K562 (cell line): ENCODE measurements around the gene DAPK1. TPM values are rescaled to one million over a fixed set of nuclear protein-coding genes. Genes with fewer than 3 reads are reported as not detected.

Experiments used
- ATAC-seq: fragments of 200-7000 bp; cut with Tn5 transposase; 3 replicates; pipeline ENCODE4 v1.9.1; 2020; ENCODE audit warnings: moderate library complexity
- BruUV-seq: library from RNA; stranded (reverse); fragments of 400-500 nt; replicated peaks from 2 replicates; lab custom pipeline; 2021; lab: Mats Ljungman, UMichigan
- CTCF ChIA-PET: fragments of 300-600 bp; formaldehyde crosslinking; extraction: SDS; loops from one replicate; lab custom pipeline; 2021; ENCODE audit warnings: low intra/inter-chr PET ratio; lab: Yijun Ruan, JAX
- POLR2A ChIA-PET: fragments of 300-600, 350-650 bp; sonication (Branson Sonifier 250); formaldehyde crosslinking; extraction: SDS; loops from one replicate; lab custom pipeline; 2021; ENCODE audit warnings: antibody characterized with exemption, inconsistent platforms; lab: Yijun Ruan, JAX
- DNase-seq, 4 experiments: peaks; one replicate each; pipeline versions ENCODE4 v3.0.0 to v3.0.0-alpha.2; 2011 to 2018; ENCODE audit warnings: low spot score in 3 of 4, mixed read lengths in 3 of 4; ENCODE audit errors: extremely low read depth in 1 of 4
- FAIRE-seq: peaks from 2 replicates; lab custom pipeline; 2011; peaks lifted over from hg19 to GRCh38; lab: Jason Lieb, UNC
- H2AFZ ChIP-seq: 2 replicates; pipeline ENCODE4 v1.6.0; 2011; ENCODE audit warnings: low read depth, low read length, control low read depth, inconsistent platforms
- H3K27ac ChIP-seq: fragments of 200-600 bp; 3 replicates; pipeline ENCODE4 v1.8.0; 2011; ENCODE audit warnings: low read depth, mild to moderate bottlenecking, control low read depth, inconsistent platforms, low read length, moderate library complexity, mixed read lengths; ENCODE audit errors: extremely low read depth
- H3K27me3 ChIP-seq, 2 experiments: fragments of 300-600 bp in 1 of 2; 2 replicates in 1 of 2; 3 replicates in 1 of 2; pipeline versions ENCODE4 v1.6.0 to v1.8.0; 2011; ENCODE audit warnings: inconsistent platforms in 2 of 2, low read length in 2 of 2, mild to moderate bottlenecking in 1 of 2, mixed read lengths in 1 of 2, moderate library complexity in 1 of 2; ENCODE audit not compliant: control insufficient read depth in 2 of 2, insufficient read depth in 2 of 2
- H3K36me3 ChIP-seq: fragments of 300-600 bp; 3 replicates; pipeline ENCODE4 v1.8.0; 2011; ENCODE audit warnings: mild to moderate bottlenecking, low read length, inconsistent platforms; ENCODE audit not compliant: control insufficient read depth, insufficient read depth
- H3K4me1 ChIP-seq, 2 experiments: fragments of 200-600 bp in 1 of 2; replicated peaks in 1 of 2; 2 replicates in 1 of 2; 3 replicates in 1 of 2; pipeline versions ENCODE4 v1.5.1 to v1.8.0; 2011; ENCODE audit warnings: inconsistent platforms in 2 of 2, low read length in 2 of 2, mild to moderate bottlenecking in 1 of 2, mixed read lengths in 1 of 2, moderate library complexity in 1 of 2; ENCODE audit not compliant: control insufficient read depth in 2 of 2, insufficient read depth in 2 of 2
- H3K4me2 ChIP-seq: 2 replicates; pipeline ENCODE4 v1.6.1; 2011; ENCODE audit warnings: low read length, control low read depth, inconsistent platforms, mixed read lengths; ENCODE audit not compliant: insufficient read depth
- H3K4me3 ChIP-seq: fragments of 200-600 bp; sonication (generic), shearing (Covaris generic); 2 replicates; pipeline ENCODE4 v1.5.1; 2016; ENCODE audit warnings: control low read depth, inconsistent platforms
- H3K79me2 ChIP-seq: fragments of 200-600 bp; 3 replicates; pipeline ENCODE4 v1.8.0; 2011; ENCODE audit warnings: low read length, inconsistent platforms; ENCODE audit not compliant: control insufficient read depth, insufficient read depth
- H3K9ac ChIP-seq, 2 experiments: 2 replicates each; pipeline versions ENCODE4 v1.6.0 to v1.6.1; 2011; ENCODE audit warnings: low read depth in 2 of 2, low read length in 2 of 2, control low read depth in 1 of 2, inconsistent platforms in 1 of 2, mild to moderate bottlenecking in 1 of 2, mixed read lengths in 1 of 2; ENCODE audit not compliant: insufficient read depth in 1 of 2
- H3K9me1 ChIP-seq: one replicate; pipeline ENCODE4 v1.6.0; 2011; ENCODE audit warnings: inconsistent platforms, mild to moderate bottlenecking, low read length, moderate library complexity; ENCODE audit not compliant: control insufficient read depth, insufficient read depth
- H3K9me3 ChIP-seq: replicated peaks from 2 replicates; pipeline ENCODE4 v1.5.1; 2011; ENCODE audit warnings: low read depth, low read length, inconsistent platforms; ENCODE audit not compliant: control insufficient read depth, insufficient read depth
- H4K20me1 ChIP-seq: replicated peaks from 2 replicates; pipeline ENCODE4 v1.6.1; 2011; ENCODE audit warnings: low read length, inconsistent platforms, mixed read lengths; ENCODE audit not compliant: control insufficient read depth, insufficient read depth
- BACH1 ChIP-seq: fragments of 200-800 bp; sonication (Bioruptor generic); IDR thresholded peaks from 2 replicates; pipeline ENCODE4 v1.6.1; 2016; ENCODE audit warnings: missing genetic modification characterization, missing compliant biosample characterization
- DMBX1 ChIP-seq: fragments of 250-450 bp; sonication (Bioruptor Pico); IDR thresholded peaks from 2 replicates; pipeline ENCODE4 v1.8.0; 2022; ENCODE audit warnings: inconsistent platforms, mild to moderate bottlenecking, moderate library complexity, borderline replicate concordance
- EP400 ChIP-seq: fragments of 450-650 bp; IDR thresholded peaks from 2 replicates; pipeline ENCODE4 v1.6.1; 2017; ENCODE audit warnings: antibody characterized with exemption, mild to moderate bottlenecking, moderate library complexity
- ZNF311 ChIP-seq: fragments of 250-450 bp; sonication (Bioruptor Pico); IDR thresholded peaks from 2 replicates; pipeline ENCODE4 v1.4.0; 2020; ENCODE audit warnings: mild to moderate bottlenecking, moderate library complexity
- ZNF436 ChIP-seq: fragments of 250-450, 450-650 bp; sonication (Bioruptor Pico); formaldehyde crosslinking; IDR thresholded peaks from 2 replicates; pipeline ENCODE4 v1.7.0; 2020; ENCODE audit warnings: mild to moderate bottlenecking
- WGBS: fragments of 100-300 bp; shearing (Covaris generic); methylation state at CpG from one replicate; pipeline ENCODE4 v1.1.6; 2016; ENCODE audit warnings: low coverage, mixed read lengths; ENCODE audit not compliant: insufficient coverage; ENCODE audit errors: missing lambda C conversion rate; 5-methylcytosine and 5-hydroxymethylcytosine counted together
- in situ Hi-C: fragments of 300-500 bp; cut with MboI; formaldehyde crosslinking; loops from 4 replicates; pipeline ENCODE4 v1.15.0; 2018; ENCODE audit warnings: inconsistent platforms, mixed read lengths
- intact Hi-C: fragments of 100-400 bp; cut with micrococcal nuclease; formaldehyde crosslinking; loops from 2 replicates; pipeline ENCODE4 v1.14.2; 2022
- polyA plus RNA-seq, 8 experiments: library from polyadenylated mRNA; depleted of rRNA in 4 of 8; stranded (reverse) in 5 of 8; unstranded in 3 of 8; fragments of >200 nt; fragmentation: Nextera tagmentation in 2 of 8; fragmentation: Illumina TruSeq in 1 of 8; extraction: Ambion mirVana in 2 of 8; extraction: Trizol in 1 of 8; gene quantifications; 2 replicates each; pipeline versions ENCODE4 v1.2.1 to v1.2.3, GENCODE V29; 2011 to 2014; ENCODE audit warnings: inconsistent platforms in 1 of 8, missing spikeins in 1 of 8
- total RNA-seq, 7 experiments: library from RNA; depleted of rRNA in 6 of 7; stranded (reverse); fragments of >200 nt in 6 of 7; fragmentation: Illumina TruSeq in 2 of 7; extraction: Trizol in 2 of 7; gene quantifications; 2 replicates each; pipeline versions ENCODE4 v1.2.1 to v1.2.3, GENCODE V29; 2011 to 2021; ENCODE audit warnings: low replicate concordance in 1 of 7

DAPK1 gene
- total and polyA plus RNA-seq, 9 of the 15 experiments (the other 6 are each of a cell fraction or from before 2014, with no cell fraction given), result 1.7 to 26.4 (median 15.8) TPM

DNA sequence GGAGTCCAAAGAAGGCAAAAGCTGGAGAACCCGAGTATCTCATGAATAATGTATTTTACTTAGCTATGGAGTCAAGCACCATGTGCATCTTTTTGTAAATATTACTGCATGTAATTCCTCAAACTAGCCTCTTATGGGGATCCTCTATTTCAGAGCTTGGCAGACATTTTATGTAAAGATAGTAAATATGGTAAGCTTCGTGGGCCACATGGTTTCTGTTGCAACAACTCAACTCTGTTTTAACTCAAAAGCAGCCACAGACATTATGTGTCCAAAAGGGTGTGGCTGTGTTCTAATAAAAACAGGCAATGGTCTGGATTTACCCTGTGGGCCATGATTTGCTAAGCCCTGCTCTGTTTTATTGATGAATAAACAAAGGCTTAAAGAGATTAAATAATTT lies 17.3 kb downstream of the DAPK1 start:
- TF ChIP-seq ZNF311 (CRISPR knock-in tag) (peak; percentile 20; the same call in 1 of the 2 replicates), ZNF436 (CRISPR knock-in tag) (no peak), BACH1 (tag) (peak; percentile 35), EP400 (0 out of 2 replicates have a peak, but pooled peaks have one; percentile 14), DMBX1 (0 out of 2 replicates have a peak, but pooled peaks have one; percentile 18)
- Histone ChIP-seq H3K4me2 (no peak overlapping the region), H4K20me1 (0 out of 2 replicates have a peak, but pooled peaks cover 5% of the 10 kb centered on the region), H3K9me1 (peaks cover 6% of the 10 kb centered on the region), H3K27me3 (no peaks in the 10 kb centered on the region), H3K27ac (peak overlapping the region; percentile 84; the same call in 2 of the 3 replicates), H3K4me1 (peaks cover 33 to 77% of the 10 kb centered on the region in 2 experiments), H3K36me3 (peaks cover 14% of the 10 kb centered on the region), H2AFZ (peak overlapping the region; percentile 7; the same call in 1 of the 2 replicates), H3K9ac (peak overlapping the region in 1 of 2 experiments; percentile 10; a peak in 2 of 4 replicates), H3K79me2 (peaks cover 39% of the 10 kb centered on the region), H3K4me3 (no peak overlapping the region), H3K9me3 (no peaks in the 10 kb centered on the region)
- BruUV-seq, result no TSS peak
- in situ Hi-C loops (no loop called here), intact Hi-C loops (loop anchor here (5.0 to 10.0 kb wide), 3 partner anchors 37 to 300 kb away; no protein-coding TSS in a partner anchor)
- no peak for ATAC-seq
- no peak for DNase-seq
- WGBS, result 30% methylated on average over 2 of the region's 2 CpGs
- FAIRE-seq, result no peak
- CTCF ChIA-PET, result no interaction called here
- POLR2A ChIA-PET, result interaction anchor here (0.6 to 1.4 kb wide), 4 partner anchors 9 to 30 kb away, joined by 3 to 4 read pairs (median 4); no protein-coding TSS in a partner anchor
